Loucy (cell line): ENCODE data around the gene CABP7.

Source experiments
- H2AFZ ChIP-seq: fragments of 200-600 bp; sonication (generic); 2 replicates; pipeline ENCODE4 v1.6.0; 2016; ENCODE audit warnings: antibody characterized with exemption, mild to moderate bottlenecking, low read length, moderate library complexity
- H3F3A ChIP-seq: fragments of 200-600 bp; 2 replicates; pipeline ENCODE4 v1.6.0; 2016; ENCODE audit warnings: antibody characterized with exemption, low read depth, mild to moderate bottlenecking
- H3K27me3 ChIP-seq: fragments of 200-600 bp; sonication (generic); 2 replicates; pipeline ENCODE4 v1.6.1; 2014; ENCODE audit warnings: low read length, mild to moderate bottlenecking; ENCODE audit not compliant: insufficient read depth, poor library complexity, severe bottlenecking
- H3K36me3 ChIP-seq: fragments of 200-600 bp; sonication (generic); 2 replicates; pipeline ENCODE4 v1.6.1; 2016; ENCODE audit warnings: low read length; ENCODE audit not compliant: insufficient read depth
- H3K4me1 ChIP-seq: fragments of 200-600 bp; sonication (generic); 2 replicates; pipeline ENCODE4 v1.5.1; 2014; ENCODE audit warnings: low read length, mild to moderate bottlenecking; ENCODE audit not compliant: insufficient read depth, poor library complexity, severe bottlenecking
- H3K4me2 ChIP-seq: fragments of 200-600 bp; sonication (generic); 2 replicates; pipeline ENCODE4 v1.6.0; 2014; ENCODE audit warnings: antibody characterized with exemption, low read length, low read depth, mild to moderate bottlenecking; ENCODE audit not compliant: poor library complexity, severe bottlenecking
- H3K4me3 ChIP-seq: fragments of 200-600 bp; sonication (generic); 2 replicates; pipeline ENCODE4 v1.5.1; 2014; ENCODE audit warnings: low read length, mild to moderate bottlenecking, mixed read lengths; ENCODE audit not compliant: poor library complexity, severe bottlenecking
- H3K79me2 ChIP-seq: fragments of 200-600 bp; sonication (generic); 2 replicates; pipeline ENCODE4 v1.6.1; 2014; ENCODE audit warnings: low read length; ENCODE audit not compliant: insufficient read depth
- H3K9ac ChIP-seq: fragments of 200-600 bp; sonication (generic); 2 replicates; pipeline ENCODE4 v1.6.0; 2014; ENCODE audit warnings: mild to moderate bottlenecking, low read depth, low read length, moderate library complexity; ENCODE audit not compliant: poor library complexity, severe bottlenecking
- H3K9me2 ChIP-seq: fragments of 200-600 bp; sonication (generic); replicated peaks from 2 replicates; pipeline ENCODE4 v1.6.1; 2016; ENCODE audit warnings: low read depth, low read length, mixed read lengths
- H3K9me3 ChIP-seq: fragments of 200-600 bp; sonication (generic); 2 replicates; pipeline ENCODE4 v1.6.1; 2014; ENCODE audit warnings: mild to moderate bottlenecking, antibody characterized with exemption, low read length, low read depth; ENCODE audit not compliant: insufficient read depth
- H4K20me1 ChIP-seq: fragments of 200-600 bp; sonication (generic); 2 replicates; pipeline ENCODE4 v1.6.0; 2014; ENCODE audit warnings: antibody characterized with exemption, low read length, mild to moderate bottlenecking; ENCODE audit not compliant: insufficient read depth, poor library complexity, severe bottlenecking
- EZH2phosphoT487 ChIP-seq: fragments of 200-600 bp; IDR thresholded peaks from 2 replicates; pipeline ENCODE4 v1.6.1; 2018; ENCODE audit warnings: antibody characterized with exemption, mild to moderate bottlenecking, moderate library complexity, borderline replicate concordance
- TF ChIP-seq, protein P1 (sequence below): fragments of 200-600 bp; sonication (generic); conservative IDR thresholded peaks from 2 replicates; pipeline ENCODE4 v1.5.1; 2014; ENCODE audit warnings: mild to moderate bottlenecking, antibody characterized with exemption, low read length

CABP7 gene

DNA sequence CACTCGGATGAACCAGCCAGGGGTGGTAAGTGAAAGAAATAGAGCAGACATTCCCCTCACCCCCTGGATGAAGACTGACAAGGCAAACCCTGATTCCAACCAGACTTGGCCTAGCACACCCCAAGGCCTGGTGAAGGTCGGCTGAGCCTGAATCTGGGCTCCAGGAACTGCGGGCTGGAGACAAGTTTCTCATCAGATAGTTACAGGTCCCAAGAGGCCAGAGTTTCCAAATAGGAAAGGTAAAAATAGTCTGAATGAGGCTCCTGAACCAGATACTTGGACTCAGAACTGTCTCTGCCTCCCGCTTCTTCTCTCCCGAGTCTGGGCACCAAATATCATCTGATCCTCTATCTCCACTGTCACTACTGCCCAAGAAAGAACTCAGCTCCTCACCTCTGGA is 39.2 kb downstream of the CABP7 start:
- Histone ChIP-seq H4K20me1 (no peaks in the 10 kb centered on the region), H3K4me2 (no peak overlapping the region), H3K9ac (no peak overlapping the region), H3K36me3 (no peaks in the 10 kb centered on the region), H3K9me3 (no peaks in the 10 kb centered on the region), H3K9me2 (no peaks in the 10 kb centered on the region), H2AFZ (no peak overlapping the region), H3K4me3 (no peak overlapping the region), H3F3A (no peaks in the 10 kb centered on the region), H3K27me3 (no peaks in the 10 kb centered on the region), H3K4me1 (peaks cover 3% of the 10 kb centered on the region), H3K79me2 (no peaks in the 10 kb centered on the region)
- TF ChIP-seq, protein P1, sequence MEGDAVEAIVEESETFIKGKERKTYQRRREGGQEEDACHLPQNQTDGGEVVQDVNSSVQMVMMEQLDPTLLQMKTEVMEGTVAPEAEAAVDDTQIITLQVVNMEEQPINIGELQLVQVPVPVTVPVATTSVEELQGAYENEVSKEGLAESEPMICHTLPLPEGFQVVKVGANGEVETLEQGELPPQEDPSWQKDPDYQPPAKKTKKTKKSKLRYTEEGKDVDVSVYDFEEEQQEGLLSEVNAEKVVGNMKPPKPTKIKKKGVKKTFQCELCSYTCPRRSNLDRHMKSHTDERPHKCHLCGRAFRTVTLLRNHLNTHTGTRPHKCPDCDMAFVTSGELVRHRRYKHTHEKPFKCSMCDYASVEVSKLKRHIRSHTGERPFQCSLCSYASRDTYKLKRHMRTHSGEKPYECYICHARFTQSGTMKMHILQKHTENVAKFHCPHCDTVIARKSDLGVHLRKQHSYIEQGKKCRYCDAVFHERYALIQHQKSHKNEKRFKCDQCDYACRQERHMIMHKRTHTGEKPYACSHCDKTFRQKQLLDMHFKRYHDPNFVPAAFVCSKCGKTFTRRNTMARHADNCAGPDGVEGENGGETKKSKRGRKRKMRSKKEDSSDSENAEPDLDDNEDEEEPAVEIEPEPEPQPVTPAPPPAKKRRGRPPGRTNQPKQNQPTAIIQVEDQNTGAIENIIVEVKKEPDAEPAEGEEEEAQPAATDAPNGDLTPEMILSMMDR = no peak
- TF ChIP-seq EZH2phosphoT487 = no peak

DNA sequence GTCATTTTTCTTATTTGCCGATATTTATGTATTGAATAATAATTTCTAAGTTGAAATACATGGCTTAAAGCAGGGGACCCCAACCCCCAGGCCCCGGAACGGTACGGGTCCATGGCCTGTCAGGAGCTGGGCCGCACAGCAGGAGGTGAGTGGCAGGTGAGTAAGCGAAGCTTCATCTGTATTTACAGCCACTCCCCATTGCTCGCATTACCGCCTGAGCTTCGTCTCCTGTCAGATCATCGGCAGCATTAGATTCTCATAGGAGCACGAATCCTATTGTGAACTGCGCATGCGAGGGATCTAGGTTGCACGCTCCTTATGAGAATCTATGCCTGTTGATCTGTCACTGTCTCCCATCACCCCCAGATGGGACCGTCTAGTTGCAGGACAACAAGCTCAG is 42.5 kb downstream of the CABP7 start:
- Histone ChIP-seq H3K4me3 (no peak overlapping the region), H3K4me1 (peaks cover 18% of the 10 kb centered on the region), H3K9me3 (no peaks in the 10 kb centered on the region), H3K79me2 (peaks cover 13% of the 10 kb centered on the region), H3K4me2 (no peak overlapping the region), H3K9me2 (no peaks in the 10 kb centered on the region), H3F3A (no peaks in the 10 kb centered on the region), H3K36me3 (no peaks in the 10 kb centered on the region), H3K9ac (no peak overlapping the region), H2AFZ (no peak overlapping the region), H4K20me1 (no peaks in the 10 kb centered on the region), H3K27me3 (no peaks in the 10 kb centered on the region)
- TF ChIP-seq, protein P1 = no peak
- TF ChIP-seq EZH2phosphoT487 = no peak

DNA sequence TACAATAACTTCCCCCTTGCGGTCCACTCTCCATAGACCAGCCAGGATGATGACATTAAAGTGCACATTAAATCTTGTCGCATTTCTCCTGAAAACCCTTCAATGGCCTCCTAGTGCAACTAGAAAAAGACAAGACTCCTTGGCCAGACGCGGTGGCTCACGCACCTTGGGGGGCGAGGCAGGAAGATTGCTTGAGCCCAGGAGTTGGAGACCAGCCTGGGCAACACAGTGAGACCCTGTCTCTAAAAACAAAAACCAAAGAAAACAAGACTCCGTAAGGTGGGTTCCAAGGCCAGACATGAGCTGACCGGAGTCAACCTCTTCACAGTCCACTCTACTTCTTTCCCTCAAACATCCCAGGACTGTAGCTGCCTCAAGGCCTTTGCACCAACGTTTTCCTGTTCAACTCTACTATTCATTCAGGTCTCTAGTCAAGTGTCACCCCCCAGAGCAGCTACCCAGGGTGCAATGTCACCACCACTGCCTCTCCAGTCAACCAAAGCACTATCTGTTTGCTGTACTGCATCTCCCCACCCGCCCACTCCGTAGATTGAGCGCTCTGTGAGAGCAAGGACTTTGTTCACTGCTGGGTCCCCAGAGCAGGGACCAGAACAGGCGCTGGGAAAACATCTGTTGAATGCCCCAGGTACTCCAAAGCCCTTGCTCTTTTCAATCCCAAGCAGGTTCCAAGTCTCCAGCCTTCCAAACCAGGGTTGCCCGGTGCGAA is 46.3 kb downstream of the CABP7 start:
- H2AFZ ChIP-seq = peak overlapping the region; percentile 83
- peaks cover 9% of the 10 kb centered on the region; the same call in 1 of the 2 replicates for H3K36me3 ChIP-seq
- no peaks in the 10 kb centered on the region for H3K9me2 ChIP-seq
- H3K79me2 ChIP-seq = peaks cover 40% of the 10 kb centered on the region
- H3K9ac ChIP-seq = peak overlapping the region; percentile 87
- peaks cover 31% of the 10 kb centered on the region for H3K4me1 ChIP-seq
- no peaks in the 10 kb centered on the region for H3F3A ChIP-seq
- TF ChIP-seq, protein P1 = no peak
- no peak for TF ChIP-seq EZH2phosphoT487
- no peaks in the 10 kb centered on the region for H3K9me3 ChIP-seq
- H3K4me2 ChIP-seq = peak overlapping the region; percentile 89
- peaks cover 3% of the 10 kb centered on the region for H4K20me1 ChIP-seq
- no peaks in the 10 kb centered on the region for H3K27me3 ChIP-seq
- peak overlapping the region; percentile 94 for H3K4me3 ChIP-seq
